ENCODE results near the gene CADPS2.

CADPS2 gene

GRCh38 chr7:122550545-122550944 lies 335.7 kb downstream of the CADPS2 start:
- TF ChIP-seq CTCF (IDR thresholded peaks at IDR 0.05; ENCODE audit: low read depth, low read length): no peak
- no peak overlapping the region for H3K27ac ChIP-seq
- no peaks in the 10 kb centered on the region for H3K36me3 ChIP-seq
- no peaks in the 10 kb centered on the region for H3K27me3 ChIP-seq (ENCODE audit: insufficient read depth, low read depth, severe bottlenecking)
- no peak overlapping the region for H3K4me3 ChIP-seq (ENCODE audit: low read depth, low read length)
- DNase-seq: no peak
- H3K9me3 ChIP-seq (ENCODE audit: severe bottlenecking): no peaks in the 10 kb centered on the region

- H3K27ac ChIP-seq: no peak overlapping the region
- no peaks in the 10 kb centered on the region for H3K9me3 ChIP-seq (ENCODE audit: severe bottlenecking)
- no peak overlapping the region for H3K4me3 ChIP-seq (ENCODE audit: low read depth, low read length)
- no peak for DNase-seq
- H3K27me3 ChIP-seq (ENCODE audit: insufficient read depth, low read depth, severe bottlenecking): no peaks in the 10 kb centered on the region
- no peaks in the 10 kb centered on the region for H3K36me3 ChIP-seq
- TF ChIP-seq CTCF (IDR thresholded peaks at IDR 0.05; ENCODE audit: low read depth, low read length): no peak
Observed at GRCh38 chr7:122549578-122549977, 336.7 kb downstream of the CADPS2 start.

- H3K27ac ChIP-seq: no peak overlapping the region
Observed at GRCh38 chr7:122546496-122546895, 339.8 kb downstream of the CADPS2 start.

GRCh38 chr7:122544463-122544862 lies 341.8 kb downstream of the CADPS2 start:
- Histone ChIP-seq H3K4me3 (ENCODE audit: low read depth, low read length) (no peak overlapping the region), H3K27ac (no peak overlapping the region), H3K36me3 (no peaks in the 10 kb centered on the region), H3K27me3 (ENCODE audit: insufficient read depth, low read depth, severe bottlenecking) (no peaks in the 10 kb centered on the region), H3K9me3 (ENCODE audit: severe bottlenecking) (no peaks in the 10 kb centered on the region)
- no peak for TF ChIP-seq CTCF (IDR thresholded peaks at IDR 0.05; ENCODE audit: low read depth, low read length)
- DNase-seq: no peak

More at GRCh38 chr7:122546496-122546895, 339.8 kb downstream of the CADPS2 start:
- Histone ChIP-seq H3K36me3 (no peaks in the 10 kb centered on the region), H3K9me3 (ENCODE audit: severe bottlenecking) (no peaks in the 10 kb centered on the region), H3K4me3 (ENCODE audit: low read depth, low read length) (no peak overlapping the region), H3K27me3 (ENCODE audit: insufficient read depth, low read depth, severe bottlenecking) (no peaks in the 10 kb centered on the region)
- TF ChIP-seq CTCF (IDR thresholded peaks at IDR 0.05; ENCODE audit: low read depth, low read length): no peak
- DNase-seq: no peak

GRCh38 chr7:122543891-122544290 lies 342.4 kb downstream of the CADPS2 start:
- Histone ChIP-seq H3K36me3 (no peaks in the 10 kb centered on the region), H3K9me3 (ENCODE audit: severe bottlenecking) (no peaks in the 10 kb centered on the region), H3K27ac (no peak overlapping the region), H3K27me3 (ENCODE audit: insufficient read depth, low read depth, severe bottlenecking) (no peaks in the 10 kb centered on the region), H3K4me3 (ENCODE audit: low read depth, low read length) (no peak overlapping the region)
- TF ChIP-seq CTCF (IDR thresholded peaks at IDR 0.05; ENCODE audit: low read depth, low read length): no peak
- DNase-seq: no peak

- no peaks in the 10 kb centered on the region for H3K36me3 ChIP-seq
- H3K4me3 ChIP-seq (ENCODE audit: low read depth, low read length): no peak overlapping the region
- no peaks in the 10 kb centered on the region for H3K9me3 ChIP-seq (ENCODE audit: severe bottlenecking)
- H3K27ac ChIP-seq: no peak overlapping the region
- TF ChIP-seq CTCF (IDR thresholded peaks at IDR 0.05; ENCODE audit: low read depth, low read length): no peak
- no peaks in the 10 kb centered on the region for H3K27me3 ChIP-seq (ENCODE audit: insufficient read depth, low read depth, severe bottlenecking)
- DNase-seq: no peak
Observed at GRCh38 chr7:122543166-122543565, 343.1 kb downstream of the CADPS2 start.
